ENCODE results near the gene RBFA.

RBFA gene

GRCh38 chr18:80022613-80023012, 11.6 kb upstream of the RBFA start (continued):
- TF ChIP-seq REST (tag by site-specific recombination; IDR thresholded peaks at IDR 0.05) (no peak), ZNF350 (tag by site-specific recombination; IDR thresholded peaks at IDR 0.05) (peak; percentile 78), ZSCAN30 (tag by site-specific recombination; IDR thresholded peaks at IDR 0.05) (peak; percentile 55; the same call in 1 of the 2 replicates), ZNF423 (tag by site-specific recombination; IDR thresholded peaks at IDR 0.05) (no peak), ZNF148 (tag by site-specific recombination; IDR thresholded peaks at IDR 0.05; ENCODE audit: borderline replicate concordance) (no peak), ZNF473 (tag by site-specific recombination; IDR thresholded peaks at IDR 0.05) (no peak), ZNF707 (tag by site-specific recombination; IDR thresholded peaks at IDR 0.05) (no peak), ZNF624 (tag by site-specific recombination; IDR thresholded peaks at IDR 0.05) (no peak), ZNF433 (tag by site-specific recombination; IDR thresholded peaks at IDR 0.05; ENCODE audit: low read depth) (no peak), RBAK (tag by site-specific recombination; IDR thresholded peaks at IDR 0.05) (peak; percentile 76; the same call in 1 of the 2 replicates), HIC1 (tag by site-specific recombination; IDR thresholded peaks at IDR 0.05) (no peak), ZXDB (tag by site-specific recombination; IDR thresholded peaks at IDR 0.05) (peak; percentile 45; the same call in 1 of the 2 replicates), HOXA7 (CRISPR knock-in tag; IDR thresholded peaks at IDR 0.05; ENCODE audit: borderline replicate concordance) (no peak), ZNF10 (tag by site-specific recombination; IDR thresholded peaks at IDR 0.05) (no peak), ZNF133 (tag by site-specific recombination; IDR thresholded peaks at IDR 0.05) (peak; percentile 57), ZFP37 (tag by site-specific recombination; IDR thresholded peaks at IDR 0.05) (0 out of 2 replicates have a peak, but pooled peaks have one; percentile 63), KLF8 (tag by site-specific recombination; IDR thresholded peaks at IDR 0.05) (no peak), ZNF530 (tag by site-specific recombination; IDR thresholded peaks at IDR 0.05; ENCODE audit: low read depth) (no peak), ZBTB11 (tag by site-specific recombination; conservative IDR thresholded peaks at IDR 0.05; ENCODE audit: low read depth) (no peak), ZNF837 (tag by site-specific recombination; IDR thresholded peaks at IDR 0.05) (no peak), ZNF394 (tag by site-specific recombination; IDR thresholded peaks at IDR 0.05; ENCODE audit: borderline replicate concordance) (no peak)
- TF ChIP-seq, protein P1, sequence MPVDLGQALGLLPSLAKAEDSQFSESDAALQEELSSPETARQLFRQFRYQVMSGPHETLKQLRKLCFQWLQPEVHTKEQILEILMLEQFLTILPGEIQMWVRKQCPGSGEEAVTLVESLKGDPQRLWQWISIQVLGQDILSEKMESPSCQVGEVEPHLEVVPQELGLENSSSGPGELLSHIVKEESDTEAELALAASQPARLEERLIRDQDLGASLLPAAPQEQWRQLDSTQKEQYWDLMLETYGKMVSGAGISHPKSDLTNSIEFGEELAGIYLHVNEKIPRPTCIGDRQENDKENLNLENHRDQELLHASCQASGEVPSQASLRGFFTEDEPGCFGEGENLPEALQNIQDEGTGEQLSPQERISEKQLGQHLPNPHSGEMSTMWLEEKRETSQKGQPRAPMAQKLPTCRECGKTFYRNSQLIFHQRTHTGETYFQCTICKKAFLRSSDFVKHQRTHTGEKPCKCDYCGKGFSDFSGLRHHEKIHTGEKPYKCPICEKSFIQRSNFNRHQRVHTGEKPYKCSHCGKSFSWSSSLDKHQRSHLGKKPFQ (tag by site-specific recombination; IDR thresholded peaks at IDR 0.05), result no peak
- TF ChIP-seq, protein P2, sequence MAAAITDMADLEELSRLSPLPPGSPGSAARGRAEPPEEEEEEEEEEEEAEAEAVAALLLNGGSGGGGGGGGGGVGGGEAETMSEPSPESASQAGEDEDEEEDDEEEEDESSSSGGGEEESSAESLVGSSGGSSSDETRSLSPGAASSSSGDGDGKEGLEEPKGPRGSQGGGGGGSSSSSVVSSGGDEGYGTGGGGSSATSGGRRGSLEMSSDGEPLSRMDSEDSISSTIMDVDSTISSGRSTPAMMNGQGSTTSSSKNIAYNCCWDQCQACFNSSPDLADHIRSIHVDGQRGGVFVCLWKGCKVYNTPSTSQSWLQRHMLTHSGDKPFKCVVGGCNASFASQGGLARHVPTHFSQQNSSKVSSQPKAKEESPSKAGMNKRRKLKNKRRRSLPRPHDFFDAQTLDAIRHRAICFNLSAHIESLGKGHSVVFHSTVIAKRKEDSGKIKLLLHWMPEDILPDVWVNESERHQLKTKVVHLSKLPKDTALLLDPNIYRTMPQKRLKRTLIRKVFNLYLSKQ (tag by site-specific recombination; IDR thresholded peaks at IDR 0.05; ENCODE audit: borderline replicate concordance), result no peak
- TF ChIP-seq, protein P3, sequence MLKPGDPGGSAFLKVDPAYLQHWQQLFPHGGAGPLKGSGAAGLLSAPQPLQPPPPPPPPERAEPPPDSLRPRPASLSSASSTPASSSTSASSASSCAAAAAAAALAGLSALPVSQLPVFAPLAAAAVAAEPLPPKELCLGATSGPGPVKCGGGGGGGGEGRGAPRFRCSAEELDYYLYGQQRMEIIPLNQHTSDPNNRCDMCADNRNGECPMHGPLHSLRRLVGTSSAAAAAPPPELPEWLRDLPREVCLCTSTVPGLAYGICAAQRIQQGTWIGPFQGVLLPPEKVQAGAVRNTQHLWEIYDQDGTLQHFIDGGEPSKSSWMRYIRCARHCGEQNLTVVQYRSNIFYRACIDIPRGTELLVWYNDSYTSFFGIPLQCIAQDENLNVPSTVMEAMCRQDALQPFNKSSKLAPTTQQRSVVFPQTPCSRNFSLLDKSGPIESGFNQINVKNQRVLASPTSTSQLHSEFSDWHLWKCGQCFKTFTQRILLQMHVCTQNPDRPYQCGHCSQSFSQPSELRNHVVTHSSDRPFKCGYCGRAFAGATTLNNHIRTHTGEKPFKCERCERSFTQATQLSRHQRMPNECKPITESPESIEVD (tag by site-specific recombination; IDR thresholded peaks at IDR 0.05), result no peak
